ENCODE measurements around the gene STK24.
A peak's percentile ranks its signal among the peaks of the same experiment; 100 is the strongest.
"Not testable (repeated sequence)": the region's sequence is repeated elsewhere in the genome, so short reads cannot be mapped to it uniquely, and the experiment has no call there.

The STK24 gene

DNA sequence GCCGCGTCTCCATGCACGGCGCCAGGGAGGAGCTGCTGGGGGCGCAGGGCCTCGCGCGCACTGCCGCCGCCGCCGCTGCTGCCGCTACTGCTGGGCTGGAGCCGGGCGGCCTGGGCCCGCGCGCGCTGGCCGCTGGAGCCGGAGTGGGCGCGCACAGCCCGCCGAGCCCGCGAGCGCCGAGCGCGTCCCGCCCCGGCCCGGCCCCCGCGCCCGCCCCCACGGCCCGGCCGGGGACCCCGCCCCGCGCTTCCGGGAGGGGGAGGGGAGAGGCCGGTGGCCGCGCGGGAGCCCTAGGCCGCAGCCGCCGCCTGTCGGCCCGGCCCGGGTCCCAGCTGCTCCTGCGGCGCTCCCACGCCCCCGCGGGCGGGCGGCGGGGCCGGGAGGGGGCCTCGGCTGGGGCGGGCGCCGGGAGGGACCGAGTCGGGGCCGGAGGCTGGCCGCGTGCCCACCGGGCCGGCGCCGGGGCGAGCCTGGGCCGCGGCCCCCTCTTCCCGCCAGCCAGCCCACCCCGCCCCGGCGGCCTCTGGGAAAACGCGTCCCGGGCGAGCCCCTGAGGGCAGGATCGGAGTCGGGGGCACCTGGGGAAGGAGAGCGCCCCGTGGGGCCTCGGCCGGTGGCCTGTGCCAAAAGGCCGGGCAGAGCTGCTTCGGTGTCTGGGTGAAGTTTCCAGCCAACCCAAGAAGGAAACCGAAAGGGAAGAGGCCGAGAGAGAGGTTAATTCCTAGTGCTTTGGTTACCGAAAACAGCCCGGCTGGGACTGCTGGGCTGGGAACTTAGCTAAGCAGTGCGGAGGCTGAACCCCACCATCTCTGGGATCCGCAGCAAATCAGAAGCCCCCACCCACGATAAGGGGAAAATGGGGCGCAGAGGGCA lies at the start of gene STK24:
TSS of gene STK24 (minus strand) at position 145 of the 873 bp plus-strand sequence. CDS start 321 bp downstream, outside the sequence.
- Histone ChIP-seq H3K27me3 (ENCODE audit: control insufficient read depth in 1 of 2, insufficient read depth in 2 of 2, low read length in 2 of 2) (no peaks in the 10 kb centered on the region), H3K4me1 (ENCODE audit: control insufficient read depth in 1 of 2, insufficient read depth in 2 of 2, low read length in 2 of 2) (peaks cover 32 to 44% of the 10 kb centered on the region in 2 donors), H3K36me3 (ENCODE audit: control insufficient read depth in 1 of 2, insufficient read depth in 2 of 2, low read length in 2 of 2) (no peaks in the 10 kb centered on the region), H3K9me3 (ENCODE audit: control insufficient read depth in 1 of 2, low read length in 2 of 2) (no peaks in the 10 kb centered on the region), H3K9ac (ENCODE audit: low read depth in 1 of 2, low read length in 2 of 2) (peak within 1 kb of the TSS; percentile 85 to 90), H3K27ac (ENCODE audit: low read depth, low read length) (peak within 1 kb of the TSS; percentile 94), H3K4me3 (ENCODE audit: low read depth in 1 of 2, low read length in 2 of 2) (peak within 1 kb of the TSS; percentile 83 to 86)

- Histone ChIP-seq H3K27ac (ENCODE audit: low read depth, low read length) (no peak overlapping the region), H3K27me3 (ENCODE audit: control insufficient read depth in 1 of 2, insufficient read depth in 2 of 2, low read length in 2 of 2) (no peaks in the 10 kb centered on the region), H3K4me3 (ENCODE audit: low read depth in 1 of 2, low read length in 2 of 2) (no peak overlapping the region), H3K36me3 (ENCODE audit: control insufficient read depth in 1 of 2, insufficient read depth in 2 of 2, low read length in 2 of 2) (no peaks in the 10 kb centered on the region), H3K4me1 (ENCODE audit: control insufficient read depth in 1 of 2, insufficient read depth in 2 of 2, low read length in 2 of 2) (peaks cover 6 to 7% of the 10 kb centered on the region in 2 donors), H3K9ac (ENCODE audit: low read depth in 1 of 2, low read length in 2 of 2) (no peak overlapping the region), H3K9me3 (ENCODE audit: control insufficient read depth in 1 of 2, low read length in 2 of 2) (no peaks in the 10 kb centered on the region)
These were observed 49.5 kb upstream of the STK24 start for GRCh38 chr13:98626298-98626935.

DNA sequence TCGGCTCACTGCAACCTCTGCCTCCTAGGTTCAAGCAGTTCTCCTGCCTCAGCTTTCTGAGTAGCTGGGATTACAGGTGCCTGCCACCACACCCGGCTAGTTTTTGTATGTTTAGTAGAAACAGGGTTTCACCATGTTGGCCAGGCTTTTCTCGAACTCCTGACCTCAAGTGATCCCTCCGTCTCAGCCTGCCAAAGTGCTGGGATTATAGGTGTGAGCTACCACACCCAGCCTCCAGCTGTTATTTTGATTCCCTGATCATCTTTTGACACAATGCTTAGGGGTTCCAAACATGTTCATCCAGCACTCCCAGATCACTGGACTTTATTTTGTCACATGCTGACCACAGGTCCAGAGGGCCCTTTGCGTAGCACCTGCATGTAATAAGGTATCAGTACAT lies 47.7 kb upstream of the STK24 start:
- not testable (repeated sequence) for H3K27ac ChIP-seq (ENCODE audit: low read depth, low read length)

DNA sequence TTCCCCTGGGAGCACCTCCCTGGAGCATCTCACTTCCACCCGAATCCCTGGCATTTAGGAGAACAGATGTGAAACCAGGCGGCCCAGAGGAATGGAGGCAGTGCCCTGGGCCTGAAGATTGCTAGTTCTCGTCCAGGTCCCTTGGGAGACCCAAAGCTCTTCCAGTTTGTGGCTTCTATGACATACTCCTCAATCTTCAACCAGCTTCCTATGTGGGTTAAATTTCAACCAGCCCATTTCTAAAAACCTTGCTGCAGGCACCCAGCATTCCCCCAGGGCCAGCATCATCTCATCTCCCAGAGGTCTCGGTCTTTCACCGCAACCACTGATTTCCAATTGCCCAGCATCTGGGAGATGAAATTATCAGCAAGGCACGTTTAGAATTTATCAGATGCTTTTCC lies 46.0 kb upstream of the STK24 start:
- no peaks in the 10 kb centered on the region for H3K27me3 ChIP-seq (ENCODE audit: control insufficient read depth in 1 of 2, insufficient read depth in 2 of 2, low read length in 2 of 2)
- no peak overlapping the region for H3K9ac ChIP-seq (ENCODE audit: low read depth in 1 of 2, low read length in 2 of 2)
- H3K36me3 ChIP-seq (ENCODE audit: control insufficient read depth in 1 of 2, insufficient read depth in 2 of 2, low read length in 2 of 2) = no peaks in the 10 kb centered on the region
- no peak overlapping the region for H3K4me3 ChIP-seq (ENCODE audit: low read depth in 1 of 2, low read length in 2 of 2)
- no peak overlapping the region for H3K27ac ChIP-seq (ENCODE audit: low read depth, low read length)
- peaks cover 0 to 3% of the 10 kb centered on the region in 2 donors for H3K4me1 ChIP-seq (ENCODE audit: control insufficient read depth in 1 of 2, insufficient read depth in 2 of 2, low read length in 2 of 2)
- H3K9me3 ChIP-seq (ENCODE audit: control insufficient read depth in 1 of 2, low read length in 2 of 2) = no peaks in the 10 kb centered on the region

More for the DNA sequence above, 47.7 kb upstream of the STK24 start:
- not testable (repeated sequence) for H3K9me3 ChIP-seq (ENCODE audit: control insufficient read depth in 1 of 2, low read length in 2 of 2); H3K4me1 ChIP-seq (ENCODE audit: control insufficient read depth in 1 of 2, insufficient read depth in 2 of 2, low read length in 2 of 2); H3K27me3 ChIP-seq (ENCODE audit: control insufficient read depth in 1 of 2, insufficient read depth in 2 of 2, low read length in 2 of 2); H3K4me3 ChIP-seq (ENCODE audit: low read depth in 1 of 2, low read length in 2 of 2); H3K36me3 ChIP-seq (ENCODE audit: control insufficient read depth in 1 of 2, insufficient read depth in 2 of 2, low read length in 2 of 2); H3K9ac ChIP-seq (ENCODE audit: low read depth in 1 of 2, low read length in 2 of 2)

DNA sequence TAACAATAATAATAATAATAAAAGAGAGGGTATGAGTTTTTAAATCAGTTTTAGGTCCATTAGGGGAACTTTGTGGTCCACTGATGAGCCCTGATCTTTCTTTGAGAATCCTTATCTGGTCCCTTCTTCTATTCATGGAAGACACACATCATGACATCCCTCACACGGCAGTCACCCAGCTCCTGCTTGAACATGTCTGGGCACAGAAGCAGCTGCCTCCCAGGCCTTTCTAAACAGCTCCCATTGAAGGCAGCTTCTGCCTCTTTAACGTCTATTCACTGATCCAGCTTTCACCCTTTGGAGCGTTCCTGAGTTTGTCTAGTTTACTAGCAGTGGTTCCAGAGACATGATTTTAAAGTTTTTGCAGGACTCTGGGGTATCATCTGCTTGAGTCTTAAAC lies 42.6 kb upstream of the STK24 start:
- Histone ChIP-seq H3K4me1 (ENCODE audit: control insufficient read depth in 1 of 2, insufficient read depth in 2 of 2, low read length in 2 of 2) (no peaks in the 10 kb centered on the region), H3K27ac (ENCODE audit: low read depth, low read length) (no peak overlapping the region), H3K4me3 (ENCODE audit: low read depth in 1 of 2, low read length in 2 of 2) (no peak overlapping the region), H3K9ac (ENCODE audit: low read depth in 1 of 2, low read length in 2 of 2) (no peak overlapping the region), H3K36me3 (ENCODE audit: control insufficient read depth in 1 of 2, insufficient read depth in 2 of 2, low read length in 2 of 2) (no peaks in the 10 kb centered on the region), H3K9me3 (ENCODE audit: control insufficient read depth in 1 of 2, low read length in 2 of 2) (no peaks in the 10 kb centered on the region), H3K27me3 (ENCODE audit: control insufficient read depth in 1 of 2, insufficient read depth in 2 of 2, low read length in 2 of 2) (no peaks in the 10 kb centered on the region)

DNA sequence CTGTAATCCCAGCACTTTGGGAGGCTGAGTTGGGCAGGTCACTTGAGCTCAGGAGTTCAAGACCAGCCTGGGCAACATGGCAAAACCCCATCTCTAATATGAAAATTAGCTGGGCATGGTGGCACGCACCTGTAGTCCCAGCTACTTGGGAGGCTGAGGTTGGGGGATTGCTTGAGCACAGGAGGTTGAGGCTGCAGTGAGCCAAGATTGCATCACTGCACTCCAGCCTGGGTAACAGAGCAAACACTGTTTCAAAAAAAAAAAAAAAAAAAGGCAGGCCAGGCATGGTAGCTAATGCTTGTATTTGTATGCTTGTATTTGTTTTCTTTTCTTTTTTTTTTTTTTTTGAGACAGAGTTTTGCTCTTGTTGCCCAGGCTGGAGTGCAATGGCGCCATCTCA lies 38.7 kb upstream of the STK24 start:
- H3K27me3 ChIP-seq (ENCODE audit: control insufficient read depth in 1 of 2, insufficient read depth in 2 of 2, low read length in 2 of 2) = not testable (repeated sequence)

GRCh38 chr13:98613591-98613990 lies 36.7 kb upstream of the STK24 start:
- Histone ChIP-seq H3K9me3 (ENCODE audit: control insufficient read depth in 1 of 2, low read length in 2 of 2) (no peaks in the 10 kb centered on the region), H3K36me3 (ENCODE audit: control insufficient read depth in 1 of 2, insufficient read depth in 2 of 2, low read length in 2 of 2) (no peaks in the 10 kb centered on the region), H3K9ac (ENCODE audit: low read depth in 1 of 2, low read length in 2 of 2) (no peak overlapping the region), H3K27me3 (ENCODE audit: control insufficient read depth in 1 of 2, insufficient read depth in 2 of 2, low read length in 2 of 2) (no peaks in the 10 kb centered on the region), H3K27ac (ENCODE audit: low read depth, low read length) (no peak overlapping the region), H3K4me3 (ENCODE audit: low read depth in 1 of 2, low read length in 2 of 2) (no peak overlapping the region), H3K4me1 (ENCODE audit: control insufficient read depth in 1 of 2, insufficient read depth in 2 of 2, low read length in 2 of 2) (no peaks in the 10 kb centered on the region)

More for the DNA sequence above, 38.7 kb upstream of the STK24 start:
- not testable (repeated sequence) for H3K27ac ChIP-seq (ENCODE audit: low read depth, low read length); H3K4me1 ChIP-seq (ENCODE audit: control insufficient read depth in 1 of 2, insufficient read depth in 2 of 2, low read length in 2 of 2); H3K9ac ChIP-seq (ENCODE audit: low read depth in 1 of 2, low read length in 2 of 2); H3K36me3 ChIP-seq (ENCODE audit: control insufficient read depth in 1 of 2, insufficient read depth in 2 of 2, low read length in 2 of 2); H3K4me3 ChIP-seq (ENCODE audit: low read depth in 1 of 2, low read length in 2 of 2); H3K9me3 ChIP-seq (ENCODE audit: control insufficient read depth in 1 of 2, low read length in 2 of 2)

DNA sequence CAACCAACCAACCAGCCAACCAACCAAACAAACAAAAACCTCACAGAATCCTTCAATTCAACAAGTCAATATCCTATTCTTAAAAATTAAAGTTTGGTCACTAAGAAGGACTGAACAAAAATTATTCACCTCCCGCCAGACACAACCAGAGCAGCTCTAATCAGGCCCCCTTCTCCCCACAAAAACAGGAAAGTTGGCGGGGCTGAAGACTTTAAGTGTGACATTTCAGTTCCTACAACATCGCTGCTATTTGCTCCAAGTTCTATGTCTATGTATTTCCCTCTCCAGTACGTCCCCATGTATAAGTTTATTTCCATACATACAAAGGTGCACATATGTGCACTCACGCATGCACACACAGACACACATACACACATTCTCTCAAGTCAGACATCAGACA lies 32.8 kb upstream of the STK24 start:
- Histone ChIP-seq H3K27me3 (ENCODE audit: control insufficient read depth in 1 of 2, insufficient read depth in 2 of 2, low read length in 2 of 2) (no peaks in the 10 kb centered on the region), H3K9me3 (ENCODE audit: control insufficient read depth in 1 of 2, low read length in 2 of 2) (no peaks in the 10 kb centered on the region), H3K27ac (ENCODE audit: low read depth, low read length) (no peak overlapping the region), H3K9ac (ENCODE audit: low read depth in 1 of 2, low read length in 2 of 2) (no peak overlapping the region), H3K36me3 (ENCODE audit: control insufficient read depth in 1 of 2, insufficient read depth in 2 of 2, low read length in 2 of 2) (no peaks in the 10 kb centered on the region), H3K4me3 (ENCODE audit: low read depth in 1 of 2, low read length in 2 of 2) (no peak overlapping the region), H3K4me1 (ENCODE audit: control insufficient read depth in 1 of 2, insufficient read depth in 2 of 2, low read length in 2 of 2) (no peaks in the 10 kb centered on the region)

DNA sequence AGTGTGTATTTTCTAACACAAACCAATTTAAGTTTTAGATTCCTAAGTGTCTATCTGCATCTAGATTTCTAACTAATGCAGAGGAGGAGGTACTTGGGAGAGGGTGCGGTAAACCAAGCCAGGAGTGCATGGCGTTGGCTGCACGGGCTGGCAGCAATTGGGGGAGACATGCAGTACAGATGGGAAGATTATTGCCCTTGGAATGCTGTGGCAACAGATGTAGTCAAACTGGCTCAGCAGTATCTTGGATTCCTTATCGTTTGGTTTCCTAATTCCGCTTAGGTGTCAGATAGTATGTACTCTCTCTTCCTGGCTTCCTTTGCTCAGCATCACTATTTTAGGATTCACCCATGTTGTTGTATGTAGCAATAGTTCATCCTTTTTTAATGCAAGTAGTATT lies 29.4 kb upstream of the STK24 start:
- Histone ChIP-seq H3K27me3 (ENCODE audit: control insufficient read depth in 1 of 2, insufficient read depth in 2 of 2, low read length in 2 of 2) (no peaks in the 10 kb centered on the region), H3K9me3 (ENCODE audit: control insufficient read depth in 1 of 2, low read length in 2 of 2) (no peaks in the 10 kb centered on the region), H3K4me3 (ENCODE audit: low read depth in 1 of 2, low read length in 2 of 2) (no peak overlapping the region), H3K36me3 (ENCODE audit: control insufficient read depth in 1 of 2, insufficient read depth in 2 of 2, low read length in 2 of 2) (no peaks in the 10 kb centered on the region), H3K27ac (ENCODE audit: low read depth, low read length) (no peak overlapping the region), H3K9ac (ENCODE audit: low read depth in 1 of 2, low read length in 2 of 2) (no peak overlapping the region), H3K4me1 (ENCODE audit: control insufficient read depth in 1 of 2, insufficient read depth in 2 of 2, low read length in 2 of 2) (no peaks in the 10 kb centered on the region)

- Histone ChIP-seq H3K36me3 (ENCODE audit: control insufficient read depth in 1 of 2, insufficient read depth in 2 of 2, low read length in 2 of 2) (no peaks in the 10 kb centered on the region), H3K27ac (ENCODE audit: low read depth, low read length) (no peak overlapping the region), H3K9ac (ENCODE audit: low read depth in 1 of 2, low read length in 2 of 2) (no peak overlapping the region), H3K9me3 (ENCODE audit: control insufficient read depth in 1 of 2, low read length in 2 of 2) (no peaks in the 10 kb centered on the region), H3K27me3 (ENCODE audit: control insufficient read depth in 1 of 2, insufficient read depth in 2 of 2, low read length in 2 of 2) (no peaks in the 10 kb centered on the region), H3K4me1 (ENCODE audit: control insufficient read depth in 1 of 2, insufficient read depth in 2 of 2, low read length in 2 of 2) (peaks cover 0 to 4% of the 10 kb centered on the region in 2 donors), H3K4me3 (ENCODE audit: low read depth in 1 of 2, low read length in 2 of 2) (no peak overlapping the region)
These were observed 22.8 kb upstream of the STK24 start for GRCh38 chr13:98599502-98600328.

All from duodenal mucosa (tissue), 2 donors.